Osteoblast (primary cell): Measurements from ENCODE around the gene SLC25A39. TPM values are rescaled to one million over a fixed set of nuclear protein-coding genes. Genes with fewer than 3 reads are reported as not detected.

Experiments used
- DNase-seq: peaks from one replicate; pipeline ENCODE4 v3.0.0; 2011; ENCODE audit warnings: low spot score, mixed read lengths; ENCODE audit not compliant: insufficient read length; ENCODE audit errors: missing footprints
- H2AFZ ChIP-seq: 2 replicates; pipeline ENCODE4 v1.6.0; 2011; ENCODE audit warnings: mild to moderate bottlenecking, low read length
- H3K27ac ChIP-seq: 2 replicates; pipeline ENCODE4 v1.5.1; 2011; ENCODE audit warnings: mild to moderate bottlenecking, low read depth, low read length, moderate library complexity
- H3K27me3 ChIP-seq: 2 replicates; pipeline ENCODE4 v1.6.0; 2012; ENCODE audit warnings: mild to moderate bottlenecking, control low read depth, inconsistent platforms, low read length, moderate library complexity; ENCODE audit not compliant: insufficient read depth
- H3K36me3 ChIP-seq: 2 replicates; pipeline ENCODE4 v1.5.1; 2011; ENCODE audit warnings: mild to moderate bottlenecking, low read length, control low read depth, moderate library complexity; ENCODE audit not compliant: insufficient read depth
- H3K4me1 ChIP-seq: 2 replicates; pipeline ENCODE4 v1.5.1; 2011; ENCODE audit warnings: mild to moderate bottlenecking, low read length, control low read depth, moderate library complexity; ENCODE audit not compliant: insufficient read depth
- H3K4me2 ChIP-seq: 2 replicates; pipeline ENCODE4 v1.6.0; 2011; ENCODE audit warnings: mild to moderate bottlenecking, low read length; ENCODE audit not compliant: insufficient read depth
- H3K4me3 ChIP-seq: fragments of 200-600 bp; sonication (generic); 3 replicates; pipeline ENCODE4 v1.5.1; 2012; ENCODE audit warnings: mild to moderate bottlenecking, low read length, inconsistent platforms; ENCODE audit not compliant: insufficient read depth
- H3K79me2 ChIP-seq: 2 replicates; pipeline ENCODE4 v1.6.0; 2012; ENCODE audit warnings: mild to moderate bottlenecking, low read length, control low read depth, inconsistent platforms; ENCODE audit not compliant: insufficient read depth
- H3K9me3 ChIP-seq: 2 replicates; pipeline ENCODE4 v1.5.1; 2011; ENCODE audit warnings: low read depth, low read length, control low read depth
- H4K20me1 ChIP-seq: 2 replicates; pipeline ENCODE4 v1.6.0; 2012; ENCODE audit warnings: mild to moderate bottlenecking, low read length, control low read depth; ENCODE audit not compliant: insufficient read depth
- total RNA-seq: library from RNA; depleted of rRNA; stranded (reverse); fragments of >200 nt; gene quantifications from 2 replicates; pipeline ENCODE4 v1.2.3, GENCODE V29; 2012
- TF ChIP-seq, protein P1 (sequence below): IDR thresholded peaks from 2 replicates; pipeline ENCODE4 v1.5.1; 2011; ENCODE audit warnings: mild to moderate bottlenecking, low read depth, low read length, moderate library complexity; ENCODE audit errors: extremely low read depth

SLC25A39 gene
- total RNA-seq, 1 donor, result 60.1 TPM

GRCh38 chr17:44324092-44324570, 492 bp downstream of the SLC25A39 start:
- Histone ChIP-seq H3K4me3 (peak overlapping the region; percentile 88), H2AFZ (peak overlapping the region; percentile 47), H3K4me1 (peaks cover 13% of the 10 kb centered on the region), H3K4me2 (peak overlapping the region; percentile 94), H3K36me3 (peaks cover 15% of the 10 kb centered on the region), H4K20me1 (peaks cover 19% of the 10 kb centered on the region), H3K79me2 (peaks cover 15% of the 10 kb centered on the region), H3K9me3 (no peaks in the 10 kb centered on the region), H3K27ac (peak overlapping the region; percentile 63), H3K27me3 (no peaks in the 10 kb centered on the region)
- DNase-seq, result peak; percentile 89
- TF ChIP-seq, protein P1, sequence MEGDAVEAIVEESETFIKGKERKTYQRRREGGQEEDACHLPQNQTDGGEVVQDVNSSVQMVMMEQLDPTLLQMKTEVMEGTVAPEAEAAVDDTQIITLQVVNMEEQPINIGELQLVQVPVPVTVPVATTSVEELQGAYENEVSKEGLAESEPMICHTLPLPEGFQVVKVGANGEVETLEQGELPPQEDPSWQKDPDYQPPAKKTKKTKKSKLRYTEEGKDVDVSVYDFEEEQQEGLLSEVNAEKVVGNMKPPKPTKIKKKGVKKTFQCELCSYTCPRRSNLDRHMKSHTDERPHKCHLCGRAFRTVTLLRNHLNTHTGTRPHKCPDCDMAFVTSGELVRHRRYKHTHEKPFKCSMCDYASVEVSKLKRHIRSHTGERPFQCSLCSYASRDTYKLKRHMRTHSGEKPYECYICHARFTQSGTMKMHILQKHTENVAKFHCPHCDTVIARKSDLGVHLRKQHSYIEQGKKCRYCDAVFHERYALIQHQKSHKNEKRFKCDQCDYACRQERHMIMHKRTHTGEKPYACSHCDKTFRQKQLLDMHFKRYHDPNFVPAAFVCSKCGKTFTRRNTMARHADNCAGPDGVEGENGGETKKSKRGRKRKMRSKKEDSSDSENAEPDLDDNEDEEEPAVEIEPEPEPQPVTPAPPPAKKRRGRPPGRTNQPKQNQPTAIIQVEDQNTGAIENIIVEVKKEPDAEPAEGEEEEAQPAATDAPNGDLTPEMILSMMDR, result no peak

- Histone ChIP-seq H3K27ac (peak overlapping the region; percentile 63), H3K27me3 (no peaks in the 10 kb centered on the region), H2AFZ (no peak overlapping the region), H3K4me2 (peak overlapping the region; percentile 94), H3K9me3 (no peaks in the 10 kb centered on the region), H3K79me2 (peaks cover 15% of the 10 kb centered on the region), H3K4me3 (peak overlapping the region; percentile 88), H4K20me1 (peaks cover 19% of the 10 kb centered on the region), H3K4me1 (peaks cover 8% of the 10 kb centered on the region), H3K36me3 (peaks cover 15% of the 10 kb centered on the region)
- TF ChIP-seq, protein P1, result no peak
- peak; percentile 85 for DNase-seq
Measured at GRCh38 chr17:44323359-44324091, 1.1 kb downstream of the SLC25A39 start.

GRCh38 chr17:44322236-44322895, 2.3 kb downstream of the SLC25A39 start:
- peaks cover 8% of the 10 kb centered on the region for H3K27me3 ChIP-seq
- TF ChIP-seq, protein P1, result no peak
- H3K4me3 ChIP-seq, result no peak overlapping the region
- no peak overlapping the region for H2AFZ ChIP-seq
- no peak for DNase-seq
- H3K36me3 ChIP-seq, result peaks cover 15% of the 10 kb centered on the region
- H3K27ac ChIP-seq, result no peak overlapping the region
- peaks cover 19% of the 10 kb centered on the region for H4K20me1 ChIP-seq
- H3K4me2 ChIP-seq, result no peak overlapping the region
- H3K79me2 ChIP-seq, result peaks cover 15% of the 10 kb centered on the region
- peaks cover 5% of the 10 kb centered on the region for H3K4me1 ChIP-seq
- no peaks in the 10 kb centered on the region for H3K9me3 ChIP-seq
